GM19239 (cell line): ENCODE results near the gene IFNA6.

Source experiments
- DNase-seq: peaks from one replicate; pipeline ENCODE4 v3.0.0; 2011; ENCODE audit warnings: low spot score; ENCODE audit not compliant: insufficient read length
- FAIRE-seq: peaks from 2 replicates; lab custom pipeline; 2011; peaks lifted over from hg19 to GRCh38; lab: Jason Lieb, UNC

Gene IFNA6

DNA sequence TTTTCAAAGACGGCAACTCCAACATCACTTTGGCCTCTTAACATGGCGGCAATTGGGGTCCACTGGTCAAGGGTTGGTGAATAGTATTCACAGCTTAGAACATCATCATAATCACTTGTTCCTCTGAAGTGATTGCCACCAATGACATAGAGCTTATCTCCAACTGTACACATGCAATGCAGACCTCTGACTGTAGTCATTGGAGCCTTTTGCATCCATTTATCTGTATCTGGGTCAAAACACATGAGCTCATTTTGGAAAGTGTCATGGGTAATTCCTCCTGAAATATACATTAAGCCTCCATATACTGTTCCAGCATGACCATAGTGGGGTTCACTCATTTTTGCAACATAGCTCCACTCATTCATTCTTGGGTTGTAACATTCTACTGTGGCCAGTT lies 17.5 kb downstream of the IFNA6 start:
- DNase-seq (no peak), FAIRE-seq (no peak)

DNA sequence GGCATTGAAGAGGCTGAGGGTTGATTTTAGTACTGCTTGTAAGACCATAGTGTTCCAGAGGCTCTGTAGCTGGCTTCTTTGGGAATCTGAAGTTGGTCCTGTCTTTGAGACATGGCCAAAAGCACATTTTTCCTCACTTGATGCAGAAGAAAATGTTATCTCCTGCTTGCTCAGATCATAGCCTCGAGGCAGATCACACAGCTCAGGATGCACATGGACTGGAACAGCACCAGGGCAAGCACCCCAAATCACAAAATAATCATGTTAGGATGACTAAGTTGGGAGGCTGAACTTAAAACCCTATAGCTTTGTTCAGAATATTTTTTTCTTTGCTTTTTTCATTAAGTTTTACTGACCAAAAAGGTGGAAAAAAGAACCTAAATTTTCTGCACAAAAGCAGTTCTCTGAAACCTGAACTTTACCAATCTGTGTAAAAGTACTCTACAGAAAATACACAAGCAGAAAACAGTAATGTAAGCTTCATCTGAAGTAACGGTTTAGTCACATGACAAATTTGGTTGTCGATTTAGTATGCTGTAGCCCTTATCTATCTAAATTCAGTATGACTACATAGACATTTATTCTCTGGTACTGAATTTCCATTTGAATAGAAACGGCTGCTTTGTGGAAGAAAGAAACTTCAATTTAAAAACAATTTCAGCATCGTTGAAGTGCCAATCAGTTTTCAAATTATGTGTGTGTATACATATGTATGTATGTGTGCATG lies 18.8 kb downstream of the IFNA6 start:
- peak; percentile 8 for FAIRE-seq
- no peak for DNase-seq

DNA sequence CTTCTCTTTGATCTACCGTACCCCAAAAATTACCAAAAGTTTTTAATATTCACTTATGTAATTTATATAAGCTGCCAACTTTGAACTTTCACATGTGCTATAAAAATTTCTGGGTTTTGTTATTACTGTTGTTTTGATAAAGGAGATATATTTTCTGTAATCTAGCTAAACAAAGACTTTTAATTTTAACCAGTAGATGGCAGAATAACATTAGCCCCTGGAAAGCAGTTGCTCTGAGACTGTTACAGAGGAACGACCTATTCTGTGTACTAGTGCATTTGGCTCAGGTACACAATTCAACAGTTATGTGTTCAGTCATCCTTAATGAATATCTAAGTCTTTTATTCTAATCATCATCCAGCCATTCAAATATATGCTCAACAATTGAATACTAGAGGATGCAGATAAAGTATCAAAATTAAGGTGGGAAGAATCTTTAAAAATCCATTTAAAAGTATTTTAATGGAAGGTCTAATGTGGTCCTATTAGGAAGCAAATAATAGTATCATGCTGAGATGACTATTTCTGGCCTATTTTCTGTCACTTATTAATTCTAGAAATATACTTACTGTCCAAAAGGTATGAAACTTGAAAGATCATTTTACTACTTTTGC lies 24.1 kb downstream of the IFNA6 start:
- FAIRE-seq, result peak; percentile 90

DNA sequence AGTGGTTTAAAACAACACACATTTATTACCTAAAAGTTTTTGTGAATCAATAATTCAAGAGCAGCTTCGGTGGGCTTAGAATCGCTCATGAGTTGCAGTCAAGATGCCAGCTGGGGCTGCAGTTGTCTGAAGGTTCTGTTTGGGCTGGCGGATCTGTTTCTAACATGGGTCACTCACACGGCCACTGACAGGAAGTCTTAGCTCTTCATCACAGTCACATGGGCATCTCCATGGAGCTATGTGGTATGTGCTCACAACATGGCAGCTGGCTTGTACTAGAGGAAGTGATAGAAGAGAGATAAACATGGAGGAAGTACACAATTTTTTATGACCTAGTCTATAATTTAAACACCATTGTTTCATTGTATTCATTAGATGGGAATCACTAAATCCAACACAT lies 26.6 kb downstream of the IFNA6 start:
- no peak for DNase-seq
- FAIRE-seq, result no peak

More for the DNA sequence above, 24.1 kb downstream of the IFNA6 start:
- peak; percentile 12 for DNase-seq

DNA sequence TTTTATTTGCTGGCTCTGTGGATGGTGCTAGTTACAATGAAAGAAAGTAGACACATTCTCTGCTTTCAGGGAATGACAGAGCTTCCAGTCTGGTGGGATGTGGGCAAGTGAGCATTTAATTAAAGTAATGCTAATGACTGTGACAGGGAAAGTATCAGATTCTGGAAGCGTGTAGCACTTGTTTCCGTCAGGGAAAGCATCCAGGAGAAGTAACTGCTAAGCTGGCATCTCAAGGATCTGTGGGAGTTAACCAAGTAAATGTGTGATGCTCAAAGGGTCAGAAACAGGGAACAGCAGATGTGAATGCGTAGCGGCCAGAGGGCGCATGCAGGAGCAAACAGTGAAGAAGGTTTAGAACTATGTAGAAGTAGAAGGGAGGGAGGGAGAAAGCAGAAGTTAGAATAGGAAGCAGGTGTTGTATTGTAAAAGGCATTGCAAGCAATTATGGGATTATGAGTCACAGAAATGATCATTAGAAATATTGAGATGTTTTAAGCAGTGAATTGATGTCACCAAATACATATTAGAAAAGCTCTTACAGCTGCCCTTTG lies 27.7 kb downstream of the IFNA6 start:
- no peak for FAIRE-seq
- DNase-seq, result no peak

DNA sequence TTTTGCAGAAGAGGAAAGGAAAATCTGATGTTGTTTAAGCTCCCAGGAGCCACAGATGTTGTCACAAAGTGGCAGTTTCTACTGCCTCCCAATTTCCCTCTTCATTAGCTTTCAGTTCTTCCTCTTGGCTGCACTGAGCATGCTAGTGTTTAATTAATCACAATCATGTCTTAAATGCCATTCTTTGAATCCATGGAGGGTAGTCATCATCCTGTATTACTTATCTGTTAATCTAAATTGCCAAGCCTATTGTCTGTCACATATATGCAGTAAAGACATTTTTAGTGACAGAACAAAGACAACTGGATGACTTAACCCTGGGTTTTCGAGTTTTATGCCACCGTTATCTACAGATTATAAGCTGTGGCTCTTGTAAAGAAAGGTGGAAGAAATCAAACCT lies 30.2 kb downstream of the IFNA6 start:
- DNase-seq, result no peak
- FAIRE-seq, result peak; percentile 4

DNA sequence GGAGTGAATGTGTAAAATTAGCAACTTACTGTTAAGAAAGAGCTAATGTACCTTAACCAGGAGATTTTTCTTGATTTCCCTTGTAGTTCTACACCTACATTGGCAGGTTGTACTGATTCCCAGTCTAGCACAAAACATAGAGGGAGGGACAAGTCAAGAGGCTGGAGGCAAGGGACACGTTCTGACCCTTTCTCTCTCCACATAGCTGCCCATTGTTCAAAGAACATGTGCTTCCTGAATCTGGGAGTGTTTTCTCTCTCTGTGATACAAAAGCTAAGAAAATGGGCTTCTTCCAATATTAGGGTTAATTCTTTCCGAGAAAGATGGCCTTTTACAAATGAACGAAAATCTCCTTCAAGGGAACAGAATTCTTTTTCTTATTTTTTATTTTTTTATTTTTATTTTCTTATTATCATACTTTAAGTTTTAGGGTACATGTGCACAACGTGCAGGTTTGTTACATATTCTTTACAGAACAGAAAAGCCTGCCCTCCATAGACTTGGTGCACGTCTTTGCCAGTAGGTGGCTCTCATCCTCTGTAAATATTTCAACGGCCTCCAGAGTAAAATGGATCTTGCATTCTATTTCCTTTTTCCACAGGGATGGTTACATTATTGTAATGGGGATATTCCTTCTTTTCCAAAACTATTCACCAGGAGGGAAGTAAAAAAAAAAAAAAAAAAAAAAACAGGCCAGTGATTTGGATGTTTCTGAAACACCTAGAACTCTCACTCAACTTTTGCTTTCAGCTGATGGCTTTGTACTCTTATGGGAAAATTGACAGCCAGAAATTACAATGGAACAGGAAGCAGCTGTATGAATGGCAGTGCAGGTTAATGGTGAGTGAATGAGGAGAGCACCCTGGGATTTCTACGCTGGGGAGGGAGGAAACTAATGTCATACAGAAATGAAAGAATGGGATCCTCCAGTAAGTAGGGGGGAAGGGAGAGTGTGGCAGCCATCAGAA lies 32.4 kb downstream of the IFNA6 start:
- DNase-seq (peak; percentile 9), FAIRE-seq (peak; percentile 89)

DNA sequence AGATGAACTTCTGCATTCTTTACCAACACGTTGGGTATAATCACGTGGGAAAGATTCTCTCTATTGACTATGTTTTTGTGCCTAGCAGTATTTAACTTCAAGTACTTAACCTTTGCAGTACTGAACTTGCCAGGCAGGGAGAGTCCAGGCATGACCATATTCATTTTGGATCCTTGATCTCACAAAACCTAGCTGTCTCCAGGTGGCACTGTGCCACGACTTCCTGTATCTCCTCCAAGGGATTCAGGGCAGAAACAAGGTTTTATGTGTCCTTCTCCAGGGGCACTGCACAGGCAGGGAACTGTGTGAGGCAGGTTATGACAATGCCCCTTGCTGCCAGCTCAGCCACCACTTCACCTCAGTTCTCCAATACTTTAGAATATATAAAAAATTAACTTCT lies 33.8 kb downstream of the IFNA6 start:
- FAIRE-seq, result no peak
- no peak for DNase-seq

DNA sequence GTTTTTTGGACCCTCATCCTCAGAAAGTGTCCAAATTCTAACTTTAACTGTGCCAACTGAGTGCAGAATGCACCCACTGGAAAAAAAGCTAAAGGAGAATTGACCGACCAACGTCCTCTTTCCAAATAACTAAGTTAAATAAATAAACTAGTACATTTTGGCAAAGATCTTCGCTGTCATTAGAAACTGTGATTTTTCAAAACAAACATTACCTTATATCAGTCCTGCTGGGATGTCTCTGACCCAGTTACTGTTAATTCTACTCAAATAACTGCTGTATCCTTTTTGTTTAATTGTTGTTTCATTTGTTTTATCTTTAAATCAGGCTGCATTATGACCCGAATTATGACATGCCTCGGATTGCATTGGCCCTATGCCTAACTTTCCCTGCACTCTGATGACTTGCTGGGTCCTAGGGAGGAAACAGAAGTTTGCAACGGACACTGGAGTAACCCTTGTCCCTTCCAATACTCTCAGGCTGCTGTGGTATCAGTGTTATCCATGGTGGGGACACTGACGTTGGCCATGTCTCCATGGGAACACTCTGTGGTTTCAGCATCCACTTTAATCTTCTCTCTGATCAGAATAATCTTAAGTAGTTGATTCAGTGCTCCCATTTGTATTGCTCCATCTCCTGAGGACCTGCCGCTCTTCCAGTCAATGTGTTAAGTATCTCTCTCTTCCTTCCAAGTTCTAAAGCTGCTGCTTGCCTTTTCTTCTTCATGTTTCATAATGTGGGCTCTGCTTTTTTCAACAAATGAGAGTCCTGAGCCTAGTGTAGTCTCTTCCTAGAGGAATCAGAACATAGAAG lies 34.5 kb downstream of the IFNA6 start:
- DNase-seq, result no peak
- FAIRE-seq, result no peak

DNA sequence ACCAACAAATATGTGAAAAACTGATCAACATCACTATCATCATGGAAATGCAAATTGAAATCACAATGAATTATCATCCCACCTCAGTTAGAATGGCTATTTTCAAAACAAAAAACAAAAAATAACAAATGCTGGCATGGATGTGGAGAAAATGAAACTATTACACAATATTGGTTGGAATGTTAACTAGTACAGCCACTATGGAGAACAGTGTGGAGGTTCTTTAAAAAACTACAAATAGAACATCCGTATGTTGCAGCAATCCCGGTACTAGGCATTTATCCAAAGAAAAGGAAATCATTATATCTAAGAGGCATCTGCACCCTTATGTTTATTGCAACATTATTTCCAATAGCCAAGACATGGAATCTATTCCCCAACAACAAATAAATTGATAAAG lies 36.5 kb downstream of the IFNA6 start:
- DNase-seq, result no peak
- FAIRE-seq, result no peak

DNA sequence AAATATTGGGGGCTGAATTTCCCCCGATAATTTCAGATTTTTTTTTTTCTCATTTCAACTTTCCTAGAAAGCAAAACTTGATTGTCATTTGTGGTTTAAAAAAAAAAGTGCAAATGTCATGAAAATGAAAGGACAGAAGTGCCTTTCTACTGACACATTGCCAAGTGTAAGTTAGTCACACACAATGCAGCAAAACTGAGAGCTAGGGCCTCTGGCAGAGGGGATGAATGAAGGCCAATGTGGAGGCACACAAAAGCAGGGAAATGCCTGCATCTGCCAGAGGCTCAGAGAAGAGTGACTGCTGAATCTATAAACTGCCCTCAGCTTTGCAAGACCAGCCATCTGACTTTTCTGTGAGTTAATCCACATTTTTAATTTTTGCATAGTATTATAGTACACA lies 38.8 kb downstream of the IFNA6 start:
- FAIRE-seq (no peak), DNase-seq (no peak)

DNA sequence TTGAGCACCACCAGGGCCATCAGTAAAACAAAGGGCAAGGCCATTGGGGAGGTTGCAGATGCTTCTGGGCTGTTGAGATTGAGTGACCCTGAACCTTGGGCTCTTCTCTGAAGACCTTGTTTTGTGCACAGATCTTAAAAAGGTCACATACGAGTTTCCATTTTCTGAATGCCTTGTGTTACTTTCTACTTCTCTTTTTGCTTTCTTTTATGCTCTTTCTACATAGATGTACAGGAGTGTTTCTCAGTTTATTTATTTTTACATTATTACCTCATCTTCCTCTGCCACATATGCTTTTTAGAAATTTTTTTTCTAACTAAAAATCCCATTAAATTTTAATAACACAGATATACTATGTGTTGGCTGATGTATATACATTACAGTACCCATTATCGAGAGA lies 45.5 kb downstream of the IFNA6 start, which contains the start of gene IFNA5:
Gene IFNA5 (minus strand): TSS at position 101 of the 400 bp plus-strand sequence. CDS start 57 bp downstream, at position 44.
- no peak for FAIRE-seq
- DNase-seq, result no peak
